DMS114 treated with DMSO at 0.1 percent for 48 hours (cell line): ENCODE results near the gene GATAD2A.

ENCODE experiments used
- DNase-seq: peaks from one replicate; lab custom pipeline; 2025; ENCODE audit not compliant: unreplicated experiment; lab: John Stamatoyannopoulos, UW

The GATAD2A gene

GRCh38 chr19:19488875-19489690, 83.6 kb downstream of the GATAD2A start:
- peak; percentile 23 for DNase-seq

GRCh38 chr19:19489804-19490204, 84.3 kb downstream of the GATAD2A start:
- DNase-seq, result no peak

GRCh38 chr19:19490214-19490968, 84.9 kb downstream of the GATAD2A start:
- peak; percentile 62 for DNase-seq

GRCh38 chr19:19491321-19492025, 86.0 kb downstream of the GATAD2A start:
- DNase-seq, result no peak

- DNase-seq, result no peak
Observed at GRCh38 chr19:19492026-19492610, 86.6 kb downstream of the GATAD2A start.

GRCh38 chr19:19493841-19494546, 88.5 kb downstream of the GATAD2A start:
- no peak for DNase-seq

- DNase-seq, result no peak
Observed at GRCh38 chr19:19495614-19496603, 90.4 kb downstream of the GATAD2A start.

GRCh38 chr19:19498255-19498991, 92.9 kb downstream of the GATAD2A start:
- no peak for DNase-seq

GRCh38 chr19:19499272-19499995, 94.0 kb downstream of the GATAD2A start:
- DNase-seq, result no peak

GRCh38 chr19:19500975-19501644, 95.6 kb downstream of the GATAD2A start:
- no peak for DNase-seq

- DNase-seq, result no peak
Observed at GRCh38 chr19:19501798-19502197, 96.3 kb downstream of the GATAD2A start.

GRCh38 chr19:19502281-19502680, 96.8 kb downstream of the GATAD2A start:
- no peak for DNase-seq

- DNase-seq, result no peak
Observed at GRCh38 chr19:19502808-19503602, 97.5 kb downstream of the GATAD2A start.

- no peak for DNase-seq
Observed at GRCh38 chr19:19504754-19505668, 99.5 kb downstream of the GATAD2A start.

- DNase-seq, result no peak
Observed at GRCh38 chr19:19505669-19506326, 100.3 kb downstream of the GATAD2A start.
